GM12873 (cell line): ENCODE measurements around the gene ZP1.

Experiments
- CTCF ChIP-seq: IDR thresholded peaks from 2 replicates; pipeline ENCODE4 v1.5.1; 2012; ENCODE audit warnings: low read depth, mild to moderate bottlenecking, moderate library complexity, low read length, control low read depth; ENCODE audit not compliant: insufficient read depth; ENCODE audit errors: missing control alignments

Gene ZP1

GRCh38 chr11:60858731-60859464 lies 8.4 kb upstream of the ZP1 start:
- TF ChIP-seq CTCF: no peak

- no peak for TF ChIP-seq CTCF
Measured at GRCh38 chr11:60859616-60860250, 7.6 kb upstream of the ZP1 start.

- TF ChIP-seq CTCF: no peak
Measured at GRCh38 chr11:60860943-60861342, 6.4 kb upstream of the ZP1 start.

- no peak for TF ChIP-seq CTCF
Measured at GRCh38 chr11:60862171-60862570, 5.2 kb upstream of the ZP1 start.

GRCh38 chr11:60863550-60864521 lies 3.5 kb upstream of the ZP1 start:
- no peak for TF ChIP-seq CTCF

- no peak for TF ChIP-seq CTCF
Measured at GRCh38 chr11:60864856-60865513, 2.4 kb upstream of the ZP1 start.
